ENCODE data around the gene TMCC3.

TMCC3 gene

DNA sequence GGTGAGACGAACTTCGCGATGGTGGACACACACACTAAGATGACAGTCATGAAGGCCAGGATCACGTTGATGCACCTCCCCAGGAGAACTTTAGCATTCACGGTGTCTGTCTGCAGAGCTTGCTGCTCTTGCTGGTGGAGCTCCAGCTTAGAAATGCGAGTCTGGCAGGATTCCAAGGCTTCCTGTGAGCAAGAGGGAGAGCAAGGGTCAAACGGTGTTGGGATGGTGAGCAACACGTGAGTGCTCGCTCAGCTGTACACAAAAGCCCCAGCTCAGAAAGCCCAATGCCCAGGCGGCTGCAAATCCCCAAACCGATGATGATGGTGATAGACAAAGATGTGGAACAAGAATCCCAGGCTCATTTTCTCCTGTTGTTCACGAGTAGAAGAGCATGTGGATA lies 78.8 kb downstream of the TMCC3 start:
- Histone ChIP-seq H3K4me2 (ENCODE audit: insufficient read depth, low read length) (no peak overlapping the region), H3K36me3 (ENCODE audit: insufficient read depth, low read length) (no peaks in the 10 kb centered on the region), H3K4me3 (ENCODE audit: low read depth in 1 of 2, low read length in 2 of 2) (no peak overlapping the region), H3K9ac (ENCODE audit: low read depth, low read length) (no peak overlapping the region), H3K4me1 (ENCODE audit: insufficient read depth, low read length) (no peaks in the 10 kb centered on the region), H3K27ac (ENCODE audit: low read length) (no peak overlapping the region), H3K27me3 (ENCODE audit: insufficient read depth, low read length, poor library complexity) (no peaks in the 10 kb centered on the region), H3K79me2 (ENCODE audit: insufficient read depth, low read length) (no peaks in the 10 kb centered on the region), H4K20me1 (ENCODE audit: insufficient read depth, low read length) (no peaks in the 10 kb centered on the region), H3K9me3 (ENCODE audit: insufficient read depth, low read length, severe bottlenecking) (no peaks in the 10 kb centered on the region), H2AFZ (ENCODE audit: low read depth, low read length) (no peak overlapping the region)
- no peak for TF ChIP-seq EZH2 (IDR thresholded peaks at IDR 0.05; ENCODE audit: borderline replicate concordance, low read depth, low read length, severe bottlenecking)
- TF ChIP-seq, protein P1, sequence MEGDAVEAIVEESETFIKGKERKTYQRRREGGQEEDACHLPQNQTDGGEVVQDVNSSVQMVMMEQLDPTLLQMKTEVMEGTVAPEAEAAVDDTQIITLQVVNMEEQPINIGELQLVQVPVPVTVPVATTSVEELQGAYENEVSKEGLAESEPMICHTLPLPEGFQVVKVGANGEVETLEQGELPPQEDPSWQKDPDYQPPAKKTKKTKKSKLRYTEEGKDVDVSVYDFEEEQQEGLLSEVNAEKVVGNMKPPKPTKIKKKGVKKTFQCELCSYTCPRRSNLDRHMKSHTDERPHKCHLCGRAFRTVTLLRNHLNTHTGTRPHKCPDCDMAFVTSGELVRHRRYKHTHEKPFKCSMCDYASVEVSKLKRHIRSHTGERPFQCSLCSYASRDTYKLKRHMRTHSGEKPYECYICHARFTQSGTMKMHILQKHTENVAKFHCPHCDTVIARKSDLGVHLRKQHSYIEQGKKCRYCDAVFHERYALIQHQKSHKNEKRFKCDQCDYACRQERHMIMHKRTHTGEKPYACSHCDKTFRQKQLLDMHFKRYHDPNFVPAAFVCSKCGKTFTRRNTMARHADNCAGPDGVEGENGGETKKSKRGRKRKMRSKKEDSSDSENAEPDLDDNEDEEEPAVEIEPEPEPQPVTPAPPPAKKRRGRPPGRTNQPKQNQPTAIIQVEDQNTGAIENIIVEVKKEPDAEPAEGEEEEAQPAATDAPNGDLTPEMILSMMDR (IDR thresholded peaks at IDR 0.05; ENCODE audit: borderline replicate concordance, extremely low read depth, low read length, poor library complexity, severe bottlenecking): no peak
- DNase-seq (no peak), ATAC-seq (ENCODE audit: insufficient read depth, low read depth) (no peak)

DNA sequence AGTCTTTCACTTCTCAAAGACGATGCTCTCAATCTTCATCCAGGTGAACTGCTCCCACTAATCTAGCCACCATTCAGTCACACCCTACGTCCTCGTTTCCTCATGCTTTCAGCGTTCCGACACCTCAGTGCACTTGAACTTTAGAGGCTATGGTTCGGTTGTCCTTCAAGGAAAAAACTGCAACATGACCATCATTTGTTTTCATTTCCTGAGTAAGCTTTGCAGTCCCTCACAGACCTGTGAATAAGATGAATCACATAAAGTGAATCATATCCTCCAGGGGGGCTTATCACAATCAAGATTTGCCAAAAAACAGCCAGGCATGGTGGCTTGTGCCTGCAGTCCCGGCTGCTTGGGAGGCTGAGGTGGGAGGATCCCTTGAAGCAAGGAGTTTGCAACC lies 80.2 kb downstream of the TMCC3 start:
- Histone ChIP-seq H3K27ac (ENCODE audit: low read length) (no peak overlapping the region), H3K4me2 (ENCODE audit: insufficient read depth, low read length) (no peak overlapping the region), H3K79me2 (ENCODE audit: insufficient read depth, low read length) (no peaks in the 10 kb centered on the region), H3K36me3 (ENCODE audit: insufficient read depth, low read length) (no peaks in the 10 kb centered on the region), H3K4me1 (ENCODE audit: insufficient read depth, low read length) (no peaks in the 10 kb centered on the region), H2AFZ (ENCODE audit: low read depth, low read length) (no peak overlapping the region), H3K9me3 (ENCODE audit: insufficient read depth, low read length, severe bottlenecking) (no peaks in the 10 kb centered on the region), H3K27me3 (ENCODE audit: insufficient read depth, low read length, poor library complexity) (no peaks in the 10 kb centered on the region), H3K4me3 (ENCODE audit: low read depth in 1 of 2, low read length in 2 of 2) (no peak overlapping the region), H4K20me1 (ENCODE audit: insufficient read depth, low read length) (no peaks in the 10 kb centered on the region), H3K9ac (ENCODE audit: low read depth, low read length) (no peak overlapping the region)
- ATAC-seq (ENCODE audit: insufficient read depth, low read depth) (no peak), DNase-seq (no peak)
- TF ChIP-seq EZH2 (IDR thresholded peaks at IDR 0.05; ENCODE audit: borderline replicate concordance, low read depth, low read length, severe bottlenecking): no peak
- TF ChIP-seq, protein P1 (IDR thresholded peaks at IDR 0.05; ENCODE audit: borderline replicate concordance, extremely low read depth, low read length, poor library complexity, severe bottlenecking): no peak

DNA sequence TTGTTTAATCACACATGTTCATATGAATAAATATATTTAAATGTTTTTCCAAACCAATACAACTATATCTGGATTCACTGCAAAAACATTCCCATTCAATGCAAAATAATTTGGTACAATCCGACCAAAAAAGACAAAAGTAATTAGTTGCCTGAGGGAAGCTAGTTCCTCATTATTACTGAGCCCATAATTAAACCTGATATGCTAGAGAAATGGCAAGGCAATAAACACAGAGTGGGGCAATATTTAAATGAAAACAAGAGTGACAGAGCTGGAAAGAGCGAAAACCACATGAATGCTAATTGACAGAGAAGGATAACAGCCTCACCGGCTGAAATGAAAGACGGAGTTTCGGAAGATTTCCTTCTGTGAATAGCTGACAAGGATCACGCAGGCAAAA lies 82.6 kb downstream of the TMCC3 start:
- Histone ChIP-seq H3K9me3 (ENCODE audit: insufficient read depth, low read length, severe bottlenecking) (no peaks in the 10 kb centered on the region), H3K4me1 (ENCODE audit: insufficient read depth, low read length) (no peaks in the 10 kb centered on the region), H3K27me3 (ENCODE audit: insufficient read depth, low read length, poor library complexity) (no peaks in the 10 kb centered on the region), H3K4me2 (ENCODE audit: insufficient read depth, low read length) (no peak overlapping the region), H2AFZ (ENCODE audit: low read depth, low read length) (no peak overlapping the region), H3K36me3 (ENCODE audit: insufficient read depth, low read length) (no peaks in the 10 kb centered on the region), H4K20me1 (ENCODE audit: insufficient read depth, low read length) (no peaks in the 10 kb centered on the region), H3K9ac (ENCODE audit: low read depth, low read length) (no peak overlapping the region), H3K27ac (ENCODE audit: low read length) (no peak overlapping the region), H3K4me3 (ENCODE audit: low read depth in 1 of 2, low read length in 2 of 2) (no peak overlapping the region), H3K79me2 (ENCODE audit: insufficient read depth, low read length) (no peaks in the 10 kb centered on the region)
- DNase-seq: no peak
- TF ChIP-seq, protein P1 (IDR thresholded peaks at IDR 0.05; ENCODE audit: borderline replicate concordance, extremely low read depth, low read length, poor library complexity, severe bottlenecking): no peak
- TF ChIP-seq EZH2 (IDR thresholded peaks at IDR 0.05; ENCODE audit: borderline replicate concordance, low read depth, low read length, severe bottlenecking): no peak
- no peak for ATAC-seq (ENCODE audit: insufficient read depth, low read depth)

DNA sequence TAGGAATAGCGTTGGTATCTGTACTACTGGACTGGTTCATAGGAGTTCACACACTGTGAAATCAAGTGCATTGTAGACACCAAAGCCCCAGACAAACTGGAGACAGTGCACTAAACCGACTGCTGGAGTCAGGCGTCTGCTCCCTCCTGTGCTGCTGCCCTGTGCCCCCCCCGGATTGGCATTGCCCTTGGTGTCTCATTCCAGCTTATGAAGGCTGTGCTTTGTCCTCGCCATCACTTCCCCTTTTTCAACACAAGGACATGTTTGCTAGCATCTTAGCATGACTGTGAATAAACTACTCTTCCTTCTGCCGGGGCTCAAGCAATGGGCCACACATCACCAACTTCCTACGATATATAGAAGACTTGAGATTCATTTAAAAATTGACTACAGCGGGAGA lies 84.0 kb downstream of the TMCC3 start:
- Histone ChIP-seq H3K27ac (ENCODE audit: low read length) (no peak overlapping the region), H3K4me3 (ENCODE audit: low read depth in 1 of 2, low read length in 2 of 2) (no peak overlapping the region), H3K4me2 (ENCODE audit: insufficient read depth, low read length) (no peak overlapping the region), H2AFZ (ENCODE audit: low read depth, low read length) (no peak overlapping the region), H3K27me3 (ENCODE audit: insufficient read depth, low read length, poor library complexity) (no peaks in the 10 kb centered on the region), H3K9ac (ENCODE audit: low read depth, low read length) (no peak overlapping the region), H3K4me1 (ENCODE audit: insufficient read depth, low read length) (no peaks in the 10 kb centered on the region), H3K9me3 (ENCODE audit: insufficient read depth, low read length, severe bottlenecking) (no peaks in the 10 kb centered on the region), H4K20me1 (ENCODE audit: insufficient read depth, low read length) (no peaks in the 10 kb centered on the region), H3K36me3 (ENCODE audit: insufficient read depth, low read length) (no peaks in the 10 kb centered on the region), H3K79me2 (ENCODE audit: insufficient read depth, low read length) (no peaks in the 10 kb centered on the region)
- TF ChIP-seq, protein P1 (IDR thresholded peaks at IDR 0.05; ENCODE audit: borderline replicate concordance, extremely low read depth, low read length, poor library complexity, severe bottlenecking): no peak
- TF ChIP-seq EZH2 (IDR thresholded peaks at IDR 0.05; ENCODE audit: borderline replicate concordance, low read depth, low read length, severe bottlenecking): no peak
- no peak for DNase-seq
- no peak for ATAC-seq (ENCODE audit: insufficient read depth, low read depth)
